ENCODE measurements around the gene ZNF236. TPM values are rescaled to one million over a fixed set of nuclear protein-coding genes. Genes with fewer than 3 reads are reported as not detected.

Gene ZNF236
- total RNA-seq, 2 donors from 2014 or later = 8.3 to 29.0 TPM

- no peaks in the 10 kb centered on the region for H3K4me1 ChIP-seq (replicated peaks)
Measured at GRCh38 chr18:76814256-76814655, 8.1 kb upstream of the ZNF236 start.

DNA sequence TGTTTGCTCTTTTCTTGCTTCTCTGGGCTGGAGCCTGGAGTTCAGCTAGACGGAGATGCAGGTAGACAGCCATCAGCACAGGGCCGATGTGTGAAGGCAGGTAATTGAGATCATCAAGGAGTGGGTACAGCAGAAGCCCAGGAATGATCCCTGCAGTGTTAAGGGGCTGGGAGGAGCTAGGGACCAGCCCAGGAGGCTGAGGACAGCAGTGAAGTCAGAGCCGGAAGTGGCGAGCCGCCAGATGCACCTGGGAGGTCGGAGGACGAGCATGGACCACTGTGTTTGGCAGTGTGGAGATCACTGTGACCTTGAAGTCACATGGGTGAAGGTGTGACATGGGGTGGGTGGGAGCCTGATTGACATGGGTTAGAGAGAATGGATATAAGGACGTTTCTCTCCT lies 6.2 kb upstream of the ZNF236 start:
- intact Hi-C loops (cut with DNase I) = no loop called here
- DNase-seq (ENCODE audit: low spot score) = no peak
- Histone ChIP-seq H3K4me3 (no peak overlapping the region), H3K9me3 (no peaks in the 10 kb centered on the region), H3K27me3 (replicated peaks; ENCODE audit: insufficient read depth) (no peaks in the 10 kb centered on the region), H3K4me1 (replicated peaks) (no peaks in the 10 kb centered on the region), H3K36me3 (no peaks in the 10 kb centered on the region), H3K27ac (no peak overlapping the region)
- 90% methylated on average over 8 of the region's 8 CpGs for WGBS
- TF ChIP-seq CTCF (IDR thresholded peaks at IDR 0.05) (no peak), POLR2AphosphoS5 (IDR thresholded peaks at IDR 0.05) (no peak), POLR2A (IDR thresholded peaks at IDR 0.05) (no peak)

More at GRCh38 chr18:76814256-76814655, 8.1 kb upstream of the ZNF236 start:
- 86% methylated on average over 11 of the region's 11 CpGs for WGBS
- TF ChIP-seq CTCF (IDR thresholded peaks at IDR 0.05) (no peak), POLR2AphosphoS5 (IDR thresholded peaks at IDR 0.05) (no peak), POLR2A (IDR thresholded peaks at IDR 0.05) (no peak)
- no peaks in the 10 kb centered on the region for H3K27me3 ChIP-seq (replicated peaks; ENCODE audit: insufficient read depth)
- H3K27ac ChIP-seq = no peak overlapping the region
- DNase-seq (ENCODE audit: low spot score) = no peak
- no peaks in the 10 kb centered on the region for H3K9me3 ChIP-seq
- no peaks in the 10 kb centered on the region for H3K36me3 ChIP-seq
- intact Hi-C loops (cut with DNase I) = no loop called here
- no peak overlapping the region for H3K4me3 ChIP-seq

GRCh38 chr18:76817888-76818611 lies 4.3 kb upstream of the ZNF236 start:
- intact Hi-C loops (cut with DNase I) = no loop called here
- no peaks in the 10 kb centered on the region for H3K4me1 ChIP-seq (replicated peaks)

GRCh38 chr18:76819411-76820136 lies 2.8 kb upstream of the ZNF236 start:
- Histone ChIP-seq H3K36me3 (no peaks in the 10 kb centered on the region), H3K9me3 (no peaks in the 10 kb centered on the region), H3K27me3 (replicated peaks; ENCODE audit: insufficient read depth) (no peaks in the 10 kb centered on the region), H3K27ac (no peak overlapping the region), H3K4me3 (no peak overlapping the region), H3K4me1 (replicated peaks) (no peaks in the 10 kb centered on the region)
- no peak for DNase-seq (ENCODE audit: low spot score)
- TF ChIP-seq CTCF (IDR thresholded peaks at IDR 0.05) (no peak), POLR2AphosphoS5 (IDR thresholded peaks at IDR 0.05) (no peak), POLR2A (IDR thresholded peaks at IDR 0.05) (no peak)
- intact Hi-C loops (cut with DNase I) = no loop called here
- WGBS = 94% methylated on average over 11 of the region's 11 CpGs

More at GRCh38 chr18:76817888-76818611, 4.3 kb upstream of the ZNF236 start:
- TF ChIP-seq POLR2AphosphoS5 (IDR thresholded peaks at IDR 0.05) (no peak), POLR2A (IDR thresholded peaks at IDR 0.05) (no peak), CTCF (IDR thresholded peaks at IDR 0.05) (no peak)
- Histone ChIP-seq H3K27ac (no peak overlapping the region), H3K4me3 (no peak overlapping the region), H3K27me3 (replicated peaks; ENCODE audit: insufficient read depth) (no peaks in the 10 kb centered on the region), H3K9me3 (no peaks in the 10 kb centered on the region), H3K36me3 (no peaks in the 10 kb centered on the region)
- DNase-seq (ENCODE audit: low spot score) = no peak
- WGBS = 87% methylated on average over 17 of the region's 17 CpGs
